GM10847 (cell line): Measurements from ENCODE around the gene TMEM135.

Experiments used
- POLR2A ChIP-seq: IDR thresholded peaks from 2 replicates; pipeline ENCODE4 v1.6.1; 2011; ENCODE audit not compliant: insufficient read length; ENCODE audit errors: extremely low read depth

Gene TMEM135

GRCh38 chr11:87193756-87194470 lies 156.2 kb downstream of the TMEM135 start:
- TF ChIP-seq POLR2A: no peak

GRCh38 chr11:87194985-87195820 lies 157.5 kb downstream of the TMEM135 start:
- no peak for TF ChIP-seq POLR2A

- no peak for TF ChIP-seq POLR2A
These were observed 160.6 kb downstream of the TMEM135 start for GRCh38 chr11:87198266-87198881.

- TF ChIP-seq POLR2A: no peak
These were observed 163.6 kb downstream of the TMEM135 start for GRCh38 chr11:87201376-87201775.

GRCh38 chr11:87203907-87204602 lies 166.3 kb downstream of the TMEM135 start:
- TF ChIP-seq POLR2A: no peak

GRCh38 chr11:87212891-87213290 lies 175.2 kb downstream of the TMEM135 start:
- no peak for TF ChIP-seq POLR2A

- no peak for TF ChIP-seq POLR2A
These were observed 175.7 kb downstream of the TMEM135 start for GRCh38 chr11:87213444-87213843.

- no peak for TF ChIP-seq POLR2A
These were observed 177.5 kb downstream of the TMEM135 start for GRCh38 chr11:87215236-87215635.

GRCh38 chr11:87219266-87219665 lies 181.5 kb downstream of the TMEM135 start:
- TF ChIP-seq POLR2A: no peak

GRCh38 chr11:87223816-87224215 lies 186.1 kb downstream of the TMEM135 start:
- no peak for TF ChIP-seq POLR2A

GRCh38 chr11:87224486-87224885 lies 186.8 kb downstream of the TMEM135 start:
- TF ChIP-seq POLR2A: no peak

GRCh38 chr11:87228820-87229219 lies 191.1 kb downstream of the TMEM135 start:
- no peak for TF ChIP-seq POLR2A

- no peak for TF ChIP-seq POLR2A
These were observed 193.3 kb downstream of the TMEM135 start for GRCh38 chr11:87230995-87231394.

GRCh38 chr11:87232320-87232719 lies 194.6 kb downstream of the TMEM135 start:
- TF ChIP-seq POLR2A: no peak

GRCh38 chr11:87235366-87235765 lies 197.6 kb downstream of the TMEM135 start:
- TF ChIP-seq POLR2A: no peak
